NCI-H1436 (cell line): Measurements from ENCODE around the gene TMCO5A.

Experiments used
- DNase-seq: peaks from one replicate; lab custom pipeline; 2025; lab: John Stamatoyannopoulos, UW

TMCO5A gene

GRCh38 chr15:37973856-37974255, 39.4 kb downstream of the TMCO5A start:
- DNase-seq = no peak

GRCh38 chr15:37978231-37978630, 43.8 kb downstream of the TMCO5A start:
- DNase-seq = no peak

DNA sequence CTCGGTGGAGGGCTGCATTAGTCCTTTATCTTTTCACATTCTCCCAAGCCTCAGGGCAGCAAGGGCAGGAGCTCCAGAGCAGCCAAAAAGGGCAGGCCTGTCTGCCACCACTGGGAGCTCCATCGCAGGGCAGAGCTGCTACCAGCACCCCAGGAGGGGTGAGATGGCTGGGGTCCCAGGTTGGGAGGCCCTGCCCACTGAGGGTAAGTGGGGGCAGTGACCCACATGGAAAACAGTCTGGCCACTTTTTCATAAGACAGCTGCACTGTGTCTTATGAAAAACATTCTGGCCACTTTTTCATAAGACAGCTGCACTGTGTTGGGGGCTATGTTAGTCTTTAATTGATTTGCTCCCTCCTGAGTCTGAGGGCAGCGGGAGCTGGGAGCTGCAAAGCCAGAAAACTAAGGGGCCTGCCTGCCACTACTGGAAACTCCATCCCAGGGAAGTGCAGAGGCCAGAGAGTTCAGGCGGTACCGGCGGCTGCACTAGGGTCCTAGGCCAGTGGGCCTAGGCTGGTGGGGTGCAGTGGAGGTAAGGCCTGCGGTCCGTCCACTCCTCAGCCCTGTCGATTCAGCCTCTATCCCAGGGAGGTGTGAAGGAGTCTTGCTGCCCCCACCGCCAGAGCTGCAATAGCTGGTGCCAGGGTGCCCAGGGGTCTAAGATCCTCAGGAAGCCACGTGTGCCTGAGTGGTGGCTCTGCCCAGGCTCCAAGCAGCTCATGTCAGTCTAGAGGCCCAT, 45.4 kb downstream of the TMCO5A start:
- DNase-seq = no peak

DNA sequence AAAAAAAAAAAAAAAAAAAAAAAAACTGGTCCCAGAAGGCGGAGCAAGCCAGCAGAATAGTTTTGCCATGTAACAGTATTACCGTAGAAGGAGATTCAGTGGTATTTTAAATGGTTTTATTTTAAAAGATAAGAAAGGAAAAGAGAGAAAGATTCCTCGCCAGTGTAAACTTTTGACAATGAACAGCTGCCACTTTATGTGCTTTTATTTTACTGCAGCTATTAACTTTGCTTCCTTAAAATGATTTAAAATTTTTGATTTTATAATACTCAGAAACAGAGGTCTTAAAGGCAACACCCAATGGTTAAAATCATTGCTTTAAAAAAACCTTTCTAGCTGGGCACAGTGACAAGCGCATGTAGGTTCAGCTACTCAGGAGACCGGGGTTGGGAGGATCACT, 46.8 kb downstream of the TMCO5A start:
- no peak for DNase-seq

GRCh38 chr15:37981775-37982174, 47.3 kb downstream of the TMCO5A start:
- no peak for DNase-seq

DNA sequence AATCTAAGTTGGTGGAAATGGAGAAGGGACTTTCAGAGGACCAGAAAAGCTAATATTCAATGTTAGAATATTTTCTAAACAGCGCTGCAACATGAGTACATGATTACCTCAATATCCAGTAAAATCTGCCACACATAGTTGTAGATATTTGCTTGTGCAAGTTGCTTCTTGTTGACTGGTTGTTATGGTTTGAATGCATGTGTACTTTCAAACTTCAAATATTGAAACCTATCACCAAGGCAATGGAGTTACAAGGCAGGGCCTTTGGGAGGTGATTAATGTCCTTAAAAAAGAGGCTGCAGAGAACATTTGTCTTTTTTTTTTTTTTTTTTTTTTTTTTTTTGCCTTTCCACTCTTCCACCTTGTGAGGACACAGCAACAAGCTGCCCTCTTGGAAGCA, 49.9 kb downstream of the TMCO5A start:
- no peak for DNase-seq

- peak; percentile 3 for DNase-seq
Observed at GRCh38 chr15:37995461-37996347, 61.3 kb downstream of the TMCO5A start.
